DOHH2 (cell line): ENCODE data around the gene UMPS.

Experiments
- EZH2phosphoT487 ChIP-seq: fragments of 200-600 bp; sonication (generic); IDR thresholded peaks from 2 replicates; pipeline ENCODE4 v1.6.1; 2017; ENCODE audit warnings: borderline replicate concordance, mild to moderate bottlenecking, antibody characterized with exemption, low read length, moderate library complexity, mixed read lengths
- TF ChIP-seq, protein P1 (sequence below): fragments of 200-600 bp; sonication (generic); IDR thresholded peaks from one replicate; pipeline ENCODE4 v1.5.1; 2014; ENCODE audit warnings: antibody characterized with exemption, mild to moderate bottlenecking, low read depth, low read length; ENCODE audit not compliant: poor library complexity, severe bottlenecking

DNA sequence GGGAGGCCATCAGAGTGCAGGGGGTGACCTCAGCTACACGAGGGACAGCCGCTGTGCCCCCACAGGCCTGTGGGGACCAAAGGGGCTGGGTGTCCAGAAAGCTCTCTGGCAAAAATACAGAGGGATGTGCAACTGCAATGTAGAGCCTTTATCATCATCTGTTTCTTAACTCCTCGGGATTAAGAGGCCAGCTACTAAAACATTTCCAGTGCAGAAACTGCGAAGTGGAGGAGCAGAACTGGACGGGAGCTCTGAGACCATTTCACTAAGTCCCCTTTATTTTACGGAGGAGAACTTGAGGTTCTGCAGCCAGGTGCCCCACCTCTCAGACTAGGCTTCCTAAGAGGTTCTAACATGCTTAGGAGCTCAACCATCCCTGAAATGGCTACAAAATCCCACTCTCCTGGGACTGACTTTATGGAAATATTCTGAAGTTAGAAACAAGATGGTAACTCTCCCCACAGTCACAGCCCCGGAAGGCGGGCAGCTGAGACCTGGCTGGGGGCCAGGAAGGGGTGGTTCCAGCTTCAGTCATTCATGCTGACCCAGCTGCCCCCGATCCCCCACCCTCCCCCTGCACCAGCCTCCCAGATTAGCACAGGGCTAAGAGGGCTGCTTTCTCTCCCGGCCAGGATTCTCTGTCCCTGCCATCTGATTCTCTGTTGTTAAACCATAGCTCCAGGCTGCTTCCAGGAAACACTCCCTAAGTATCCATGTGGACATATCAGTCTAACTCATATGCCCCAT, 40.3 kb downstream of the UMPS start:
- TF ChIP-seq, protein P1, sequence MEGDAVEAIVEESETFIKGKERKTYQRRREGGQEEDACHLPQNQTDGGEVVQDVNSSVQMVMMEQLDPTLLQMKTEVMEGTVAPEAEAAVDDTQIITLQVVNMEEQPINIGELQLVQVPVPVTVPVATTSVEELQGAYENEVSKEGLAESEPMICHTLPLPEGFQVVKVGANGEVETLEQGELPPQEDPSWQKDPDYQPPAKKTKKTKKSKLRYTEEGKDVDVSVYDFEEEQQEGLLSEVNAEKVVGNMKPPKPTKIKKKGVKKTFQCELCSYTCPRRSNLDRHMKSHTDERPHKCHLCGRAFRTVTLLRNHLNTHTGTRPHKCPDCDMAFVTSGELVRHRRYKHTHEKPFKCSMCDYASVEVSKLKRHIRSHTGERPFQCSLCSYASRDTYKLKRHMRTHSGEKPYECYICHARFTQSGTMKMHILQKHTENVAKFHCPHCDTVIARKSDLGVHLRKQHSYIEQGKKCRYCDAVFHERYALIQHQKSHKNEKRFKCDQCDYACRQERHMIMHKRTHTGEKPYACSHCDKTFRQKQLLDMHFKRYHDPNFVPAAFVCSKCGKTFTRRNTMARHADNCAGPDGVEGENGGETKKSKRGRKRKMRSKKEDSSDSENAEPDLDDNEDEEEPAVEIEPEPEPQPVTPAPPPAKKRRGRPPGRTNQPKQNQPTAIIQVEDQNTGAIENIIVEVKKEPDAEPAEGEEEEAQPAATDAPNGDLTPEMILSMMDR = no peak
- no peak for TF ChIP-seq EZH2phosphoT487
